SK-N-SH treated with all-trans-retinoic acid at 6 μM for 48 hours (cell line): ENCODE measurements around the gene OPRL1.
"Not testable (repeated sequence)": the region's sequence is repeated elsewhere in the genome, so short reads cannot be mapped to it uniquely, and the experiment has no call there.

ENCODE experiments used
- ATAC-seq: fragments of 200-7000 bp; cut with Tn5 transposase; 3 replicates; pipeline ENCODE4 v1.9.1; 2020; ENCODE audit warnings: mild to moderate bottlenecking, moderate library complexity
- ARNTL ChIP-seq: fragments of 450-650 bp; formaldehyde crosslinking; IDR thresholded peaks from 2 replicates; pipeline ENCODE4 v1.5.0; 2020; ENCODE audit warnings: low read depth, mild to moderate bottlenecking, moderate library complexity, borderline replicate concordance
- BACH2 ChIP-seq: fragments of 250-450 bp; sonication (Bioruptor Pico); IDR thresholded peaks from 2 replicates; pipeline ENCODE4 v1.9.0; 2021; ENCODE audit warnings: mild to moderate bottlenecking, borderline replicate concordance
- CSRNP3 ChIP-seq: fragments of 250-450 bp; sonication (Bioruptor Pico); IDR thresholded peaks from 2 replicates; pipeline ENCODE4 v1.5.1; 2021; ENCODE audit warnings: mild to moderate bottlenecking, moderate library complexity
- ESRRG ChIP-seq: fragments of 250-450 bp; sonication (Bioruptor Pico); IDR thresholded peaks from 2 replicates; pipeline ENCODE4 v1.6.1; 2021; ENCODE audit warnings: mild to moderate bottlenecking
- GLIS3 ChIP-seq: fragments of 250-450 bp; sonication (Bioruptor Pico); IDR thresholded peaks from 2 replicates; pipeline ENCODE4 v1.5.0; 2020; ENCODE audit warnings: mild to moderate bottlenecking, moderate library complexity
- ISL1 ChIP-seq: fragments of 250-450 bp; sonication (Bioruptor Pico); IDR thresholded peaks from 2 replicates; pipeline ENCODE4 v2.1.2; 2022; ENCODE audit warnings: mild to moderate bottlenecking, moderate library complexity
- OSR1 ChIP-seq: fragments of 250-450 bp; sonication (Bioruptor Pico); IDR thresholded peaks from 2 replicates; pipeline ENCODE4 v1.8.0; 2022; ENCODE audit warnings: moderate library complexity, mild to moderate bottlenecking, inconsistent platforms
- PATZ1 ChIP-seq: fragments of 250-450 bp; sonication (Bioruptor Pico); IDR thresholded peaks from 2 replicates; pipeline ENCODE4 v1.8.0; 2020; ENCODE audit warnings: mild to moderate bottlenecking, moderate library complexity, borderline replicate concordance
- POU6F1 ChIP-seq: fragments of 250-450 bp; sonication (Bioruptor Pico); IDR thresholded peaks from 2 replicates; pipeline ENCODE4 v1.8.0; 2021; ENCODE audit warnings: low read depth, mild to moderate bottlenecking, moderate library complexity, borderline replicate concordance
- PPARA ChIP-seq: fragments of 250-450 bp; sonication (Bioruptor Pico); IDR thresholded peaks from 2 replicates; pipeline ENCODE4 v1.5.0; 2020; ENCODE audit warnings: mild to moderate bottlenecking, borderline replicate concordance
- RARB ChIP-seq: fragments of 250-450 bp; sonication (Bioruptor Pico); IDR thresholded peaks from 2 replicates; pipeline ENCODE4 v1.8.0; 2021; ENCODE audit warnings: mild to moderate bottlenecking, moderate library complexity
- SNAI2 ChIP-seq: fragments of 250-450 bp; sonication (Bioruptor Pico); IDR thresholded peaks from 2 replicates; pipeline ENCODE4 v1.5.0; 2020; ENCODE audit warnings: mild to moderate bottlenecking, moderate library complexity
- TCF4 ChIP-seq: fragments of 250-450 bp; sonication (Bioruptor Pico); IDR thresholded peaks from 2 replicates; pipeline ENCODE4 v1.8.0; 2021; ENCODE audit warnings: mild to moderate bottlenecking, moderate library complexity, borderline replicate concordance
- TOX ChIP-seq: fragments of 250-450 bp; sonication (Bioruptor Pico); IDR thresholded peaks from 2 replicates; pipeline ENCODE4 v1.8.0; 2021; ENCODE audit warnings: mild to moderate bottlenecking, moderate library complexity, borderline replicate concordance
- ZC3H10 ChIP-seq: fragments of 250-450 bp; sonication (Bioruptor Pico); IDR thresholded peaks from 2 replicates; pipeline ENCODE4 v1.5.1; 2021; ENCODE audit warnings: mild to moderate bottlenecking, moderate library complexity
- ZFP3 ChIP-seq: fragments of 250-450 bp; sonication (Bioruptor Pico); IDR thresholded peaks from 2 replicates; pipeline ENCODE4 v1.5.0; 2020; ENCODE audit warnings: mild to moderate bottlenecking, moderate library complexity
- ZFP30 ChIP-seq: fragments of 450-650 bp; formaldehyde crosslinking; IDR thresholded peaks from 2 replicates; pipeline ENCODE4 v1.5.0; 2022; ENCODE audit warnings: mild to moderate bottlenecking, moderate library complexity
- ZNF565 ChIP-seq: fragments of 450-650 bp; formaldehyde crosslinking; conservative IDR thresholded peaks from 2 replicates; pipeline ENCODE4 v1.5.0; 2020; ENCODE audit warnings: low read depth, mild to moderate bottlenecking, moderate library complexity
- ZNF70 ChIP-seq: fragments of 450-650 bp; formaldehyde crosslinking; IDR thresholded peaks from 2 replicates; pipeline ENCODE4 v1.5.0; 2020; ENCODE audit warnings: mild to moderate bottlenecking, moderate library complexity
- ZNF8 ChIP-seq: fragments of 450-650 bp; formaldehyde crosslinking; IDR thresholded peaks from 2 replicates; pipeline ENCODE4 v1.5.0; 2020; ENCODE audit warnings: mild to moderate bottlenecking, moderate library complexity
- TF ChIP-seq, protein P1 (sequence below): fragments of 250-450 bp; sonication (Bioruptor Pico); IDR thresholded peaks from 2 replicates; pipeline ENCODE4 v1.5.0; 2020; ENCODE audit warnings: mild to moderate bottlenecking, moderate library complexity

OPRL1 gene

GRCh38 chr20:64116541-64117431, 36.9 kb downstream of the OPRL1 start:
- no peak for TF ChIP-seq PATZ1 (CRISPR knock-in tag)
- TF ChIP-seq BACH2 (CRISPR knock-in tag) = no peak
- TF ChIP-seq ZNF8 = no peak
- TF ChIP-seq POU6F1 = no peak
- no peak for TF ChIP-seq ZFP3 (CRISPR knock-in tag)
- no peak for TF ChIP-seq GLIS3
- no peak for TF ChIP-seq TCF4
- no peak for TF ChIP-seq RARB (CRISPR knock-in tag)
- ATAC-seq = no peak

GRCh38 chr20:64117432-64117777, 37.5 kb downstream of the OPRL1 start:
- not testable (repeated sequence) for ATAC-seq

DNA sequence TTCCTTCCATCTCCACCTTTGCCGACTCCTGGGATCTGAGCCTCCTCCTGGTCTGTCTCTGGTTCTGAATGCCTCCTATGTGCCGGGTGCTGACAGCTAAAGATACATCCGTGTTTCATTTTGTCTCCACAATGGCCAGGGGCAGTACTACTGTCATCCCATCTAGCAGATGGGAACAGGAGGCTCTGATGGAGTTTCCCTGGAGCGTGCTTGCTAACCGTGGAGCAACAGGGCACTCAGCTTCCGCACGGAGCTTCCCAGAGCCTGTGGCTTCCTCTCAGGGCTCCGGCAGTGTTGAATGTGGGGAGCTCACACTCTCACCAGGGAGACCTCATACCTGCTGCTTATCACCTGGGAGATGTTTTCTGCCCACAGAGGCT, 39.4 kb downstream of the OPRL1 start:
- no peak for TF ChIP-seq POU6F1
- no peak for TF ChIP-seq ZNF8
- TF ChIP-seq PPARA = no peak
- TF ChIP-seq ARNTL (CRISPR knock-in tag) = no peak
- no peak for TF ChIP-seq ZFP3 (CRISPR knock-in tag)
- TF ChIP-seq, all 23 proteins: peak for 0
- no peak for ATAC-seq

DNA sequence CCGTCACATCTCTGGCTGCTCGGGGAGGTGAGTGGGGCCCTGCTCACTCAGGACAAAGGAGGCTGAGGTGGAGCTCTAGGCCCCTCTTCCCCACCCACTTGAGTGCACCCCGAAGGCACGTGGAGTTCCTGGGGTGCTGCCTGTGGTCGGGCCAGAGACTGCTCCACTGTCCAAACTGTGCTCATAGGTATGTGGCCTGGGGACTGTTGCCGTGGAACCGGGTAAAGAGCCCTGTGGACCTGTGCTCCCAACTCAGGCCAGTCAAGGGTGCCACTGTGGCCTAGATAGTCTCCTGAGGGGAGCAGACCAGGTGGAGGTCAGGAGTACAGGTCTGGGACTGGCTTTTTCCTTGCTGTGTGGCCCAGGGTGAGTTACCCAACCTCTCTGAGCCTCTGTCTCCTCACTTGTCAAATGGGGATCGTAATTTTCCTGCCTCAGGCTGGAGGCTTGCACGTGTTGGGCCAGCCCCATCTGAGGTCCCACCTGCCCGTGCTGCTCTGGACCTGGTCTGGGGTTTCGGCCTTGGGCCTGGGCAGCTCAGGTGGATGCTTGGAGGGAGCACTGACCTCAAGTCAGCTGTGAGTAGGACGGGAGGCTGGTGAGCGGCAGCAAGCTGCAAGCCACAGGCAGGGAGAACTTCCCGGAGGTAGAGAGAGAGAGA, 39.9 kb downstream of the OPRL1 start:
- peak; percentile 19; the same call in 1 of the 3 replicates for ATAC-seq
- TF ChIP-seq ZNF70 = no peak
- TF ChIP-seq, protein P1, sequence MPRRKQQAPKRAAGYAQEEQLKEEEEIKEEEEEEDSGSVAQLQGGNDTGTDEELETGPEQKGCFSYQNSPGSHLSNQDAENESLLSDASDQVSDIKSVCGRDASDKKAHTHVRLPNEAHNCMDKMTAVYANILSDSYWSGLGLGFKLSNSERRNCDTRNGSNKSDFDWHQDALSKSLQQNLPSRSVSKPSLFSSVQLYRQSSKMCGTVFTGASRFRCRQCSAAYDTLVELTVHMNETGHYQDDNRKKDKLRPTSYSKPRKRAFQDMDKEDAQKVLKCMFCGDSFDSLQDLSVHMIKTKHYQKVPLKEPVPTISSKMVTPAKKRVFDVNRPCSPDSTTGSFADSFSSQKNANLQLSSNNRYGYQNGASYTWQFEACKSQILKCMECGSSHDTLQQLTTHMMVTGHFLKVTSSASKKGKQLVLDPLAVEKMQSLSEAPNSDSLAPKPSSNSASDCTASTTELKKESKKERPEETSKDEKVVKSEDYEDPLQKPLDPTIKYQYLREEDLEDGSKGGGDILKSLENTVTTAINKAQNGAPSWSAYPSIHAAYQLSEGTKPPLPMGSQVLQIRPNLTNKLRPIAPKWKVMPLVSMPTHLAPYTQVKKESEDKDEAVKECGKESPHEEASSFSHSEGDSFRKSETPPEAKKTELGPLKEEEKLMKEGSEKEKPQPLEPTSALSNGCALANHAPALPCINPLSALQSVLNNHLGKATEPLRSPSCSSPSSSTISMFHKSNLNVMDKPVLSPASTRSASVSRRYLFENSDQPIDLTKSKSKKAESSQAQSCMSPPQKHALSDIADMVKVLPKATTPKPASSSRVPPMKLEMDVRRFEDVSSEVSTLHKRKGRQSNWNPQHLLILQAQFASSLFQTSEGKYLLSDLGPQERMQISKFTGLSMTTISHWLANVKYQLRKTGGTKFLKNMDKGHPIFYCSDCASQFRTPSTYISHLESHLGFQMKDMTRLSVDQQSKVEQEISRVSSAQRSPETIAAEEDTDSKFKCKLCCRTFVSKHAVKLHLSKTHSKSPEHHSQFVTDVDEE (CRISPR knock-in tag) = no peak
- TF ChIP-seq CSRNP3 = no peak
- TF ChIP-seq ISL1 (CRISPR knock-in tag) = no peak

DNA sequence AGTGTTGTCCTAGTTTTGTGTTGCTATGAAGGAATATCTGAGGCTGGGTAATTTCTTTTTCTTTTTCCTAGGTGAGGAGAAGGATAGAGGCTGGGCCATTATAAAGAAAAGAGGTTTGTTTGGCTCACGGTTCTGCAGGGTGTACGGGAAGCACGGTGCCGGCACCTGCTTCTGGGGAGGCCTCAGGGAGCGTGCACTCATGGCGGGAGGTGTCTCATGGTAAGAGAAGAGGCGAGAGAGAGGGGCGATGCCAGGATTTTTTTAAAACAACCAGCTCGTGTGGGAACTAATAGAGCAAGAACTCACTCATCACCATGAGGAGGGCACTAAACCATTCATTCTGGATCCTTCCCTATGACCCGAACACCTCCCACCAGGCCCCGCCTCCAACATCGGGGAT, 41.7 kb downstream of the OPRL1 start:
- ATAC-seq = no peak
- TF ChIP-seq TOX (CRISPR knock-in tag) = no peak
- no peak for TF ChIP-seq ZC3H10 (CRISPR knock-in tag)
- TF ChIP-seq POU6F1 = no peak
- no peak for TF ChIP-seq ZNF565 (CRISPR knock-in tag)
- TF ChIP-seq SNAI2 (CRISPR knock-in tag) = no peak
- no peak for TF ChIP-seq ESRRG (CRISPR knock-in tag)
- TF ChIP-seq OSR1 (CRISPR knock-in tag) = no peak
- TF ChIP-seq ZFP30 (CRISPR knock-in tag) = no peak
- TF ChIP-seq CSRNP3 = no peak
- no peak for TF ChIP-seq RARB (CRISPR knock-in tag)

- ATAC-seq = not testable (repeated sequence)
These were observed 43.0 kb downstream of the OPRL1 start for GRCh38 chr20:64122927-64123326.
